Astrocyte (in vitro differentiated cells and primary cell): ENCODE measurements around the gene NUDT21. TPM values are rescaled to one million over a fixed set of nuclear protein-coding genes. Genes with fewer than 3 reads are reported as not detected.

ENCODE experiments used
- DNase-seq: peaks from one replicate; pipeline ENCODE4 v3.0.0-alpha.2; 2010; ENCODE audit warnings: low read depth
- FAIRE-seq: peaks from 2 replicates; lab custom pipeline; 2011; peaks lifted over from hg19 to GRCh38; lab: Jason Lieb, UNC
- H2AFZ ChIP-seq: 2 replicates; pipeline ENCODE4 v1.6.0; 2012; ENCODE audit warnings: low read depth, low read length, inconsistent platforms
- H3K27ac ChIP-seq: 2 replicates; pipeline ENCODE4 v1.5.1; 2011; ENCODE audit warnings: low read depth, low read length, inconsistent platforms
- H3K27me3 ChIP-seq: 2 replicates; pipeline ENCODE4 v1.6.0; 2011; ENCODE audit warnings: low read length, inconsistent platforms; ENCODE audit not compliant: insufficient read depth
- H3K36me3 ChIP-seq: 2 replicates; pipeline ENCODE4 v1.5.1; 2011; ENCODE audit warnings: low read length, inconsistent platforms; ENCODE audit not compliant: insufficient read depth
- H3K4me1 ChIP-seq: 2 replicates; pipeline ENCODE4 v1.5.1; 2011; ENCODE audit warnings: low read length, inconsistent platforms; ENCODE audit not compliant: insufficient read depth
- H3K4me2 ChIP-seq: 2 replicates; pipeline ENCODE4 v1.6.0; 2012; ENCODE audit warnings: low read length, inconsistent platforms
- H3K4me3 ChIP-seq: 2 replicates; pipeline ENCODE4 v1.5.1; 2011; ENCODE audit warnings: low read depth, mild to moderate bottlenecking, low read length, inconsistent platforms; ENCODE audit not compliant: insufficient read depth
- H3K79me2 ChIP-seq: 2 replicates; pipeline ENCODE4 v1.6.0; 2012; ENCODE audit warnings: mild to moderate bottlenecking, low read length, inconsistent platforms; ENCODE audit not compliant: insufficient read depth
- H3K9ac ChIP-seq: 2 replicates; pipeline ENCODE4 v1.6.0; 2012; ENCODE audit warnings: mild to moderate bottlenecking, low read length, inconsistent platforms
- H3K9me3 ChIP-seq: 2 replicates; pipeline ENCODE4 v1.5.1; 2012; ENCODE audit warnings: low read depth, mild to moderate bottlenecking, low read length, inconsistent platforms; ENCODE audit not compliant: insufficient read depth
- H4K20me1 ChIP-seq: 2 replicates; pipeline ENCODE4 v1.6.0; 2012; ENCODE audit warnings: low read length, inconsistent platforms; ENCODE audit not compliant: insufficient read depth
- H3K27ac Mint-ChIP-seq: one replicate; pipeline ENCODE4 v1.8.0; 2021; ENCODE audit warnings: mild to moderate bottlenecking, mixed read lengths; ENCODE audit not compliant: unreplicated experiment
- H3K27me3 Mint-ChIP-seq: one replicate; pipeline ENCODE4 v1.8.0; 2021; ENCODE audit warnings: low read depth, mixed read lengths; ENCODE audit not compliant: unreplicated experiment
- H3K36me3 Mint-ChIP-seq: one replicate; pipeline ENCODE4 v1.8.0; 2021; ENCODE audit warnings: low read depth, mixed read lengths; ENCODE audit not compliant: unreplicated experiment
- H3K4me1 Mint-ChIP-seq: one replicate; pipeline ENCODE4 v1.8.0; 2021; ENCODE audit warnings: low read depth, mixed read lengths; ENCODE audit not compliant: unreplicated experiment
- H3K4me3 Mint-ChIP-seq: one replicate; pipeline ENCODE4 v1.8.0; 2021; ENCODE audit warnings: mild to moderate bottlenecking, moderate library complexity, mixed read lengths; ENCODE audit not compliant: unreplicated experiment
- H3K9me3 Mint-ChIP-seq: one replicate; pipeline ENCODE4 v1.8.0; 2021; ENCODE audit warnings: mild to moderate bottlenecking, mixed read lengths; ENCODE audit not compliant: unreplicated experiment
- CTCF ChIP-seq: IDR thresholded peaks from 2 replicates; pipeline ENCODE4 v1.5.1; 2011; ENCODE audit warnings: low read depth, mild to moderate bottlenecking, inconsistent platforms, low read length, moderate library complexity; ENCODE audit not compliant: insufficient read depth
- EZH2 ChIP-seq: IDR thresholded peaks from 2 replicates; pipeline ENCODE4 v1.6.1; 2012; ENCODE audit warnings: mild to moderate bottlenecking, low read length, inconsistent platforms; ENCODE audit not compliant: insufficient read depth
- total RNA-seq: library from RNA; stranded (reverse); gene quantifications from 2 replicates; pipeline ENCODE4 v1.2.1, GENCODE V29; 2021

Gene NUDT21
- total RNA-seq, 1 donor from 2014 or later, result 86.0 TPM

DNA sequence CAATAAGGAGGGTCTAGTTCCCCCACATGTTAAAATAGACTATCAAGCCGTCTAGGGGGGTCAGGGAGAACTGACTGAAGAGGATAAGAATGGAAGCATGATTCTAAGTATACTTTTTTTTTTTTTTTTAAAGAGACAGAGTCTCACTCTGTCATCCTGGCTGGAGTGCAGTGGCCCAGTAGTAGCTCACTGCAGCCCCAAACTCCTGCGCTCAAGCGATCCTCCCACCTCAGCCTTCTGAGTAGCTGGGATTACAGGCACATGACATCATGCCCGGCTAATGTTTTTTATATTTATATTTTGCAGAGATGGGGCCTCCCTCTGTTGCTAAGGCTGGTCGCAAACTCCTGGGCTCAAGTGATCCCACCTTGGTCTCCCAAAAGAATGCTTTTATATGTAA, 40.0 kb downstream of the NUDT21 start:
- H2AFZ ChIP-seq, result no peak overlapping the region
- no peak for TF ChIP-seq CTCF
- TF ChIP-seq EZH2, result no peak
- no peaks in the 10 kb centered on the region for H3K9me3 ChIP-seq
- peaks cover 25% of the 10 kb centered on the region for H4K20me1 ChIP-seq
- H3K36me3 ChIP-seq, result peaks cover 23% of the 10 kb centered on the region
- peaks cover 26% of the 10 kb centered on the region for H3K79me2 ChIP-seq
- no peaks in the 10 kb centered on the region for H3K9me3 Mint-ChIP-seq
- H3K27me3 Mint-ChIP-seq, result no peaks in the 10 kb centered on the region
- FAIRE-seq, result no peak
- peaks cover 4% of the 10 kb centered on the region for H3K4me1 ChIP-seq
- DNase-seq, result no peak
- H3K36me3 Mint-ChIP-seq, result peaks cover 12% of the 10 kb centered on the region
- no peak overlapping the region for H3K27ac ChIP-seq
- no peak overlapping the region for H3K4me3 Mint-ChIP-seq
- no peaks in the 10 kb centered on the region for H3K27me3 ChIP-seq
- H3K27ac Mint-ChIP-seq, result no peak overlapping the region
- H3K9ac ChIP-seq, result no peak overlapping the region
- H3K4me2 ChIP-seq, result no peak overlapping the region
- H3K4me3 ChIP-seq, result no peak overlapping the region
- H3K4me1 Mint-ChIP-seq, result no peaks in the 10 kb centered on the region

GRCh38 chr16:56409195-56409594, 41.9 kb downstream of the NUDT21 start:
- H3K36me3 Mint-ChIP-seq, result peaks cover 12% of the 10 kb centered on the region
- H3K9me3 Mint-ChIP-seq, result no peaks in the 10 kb centered on the region
- Histone ChIP-seq H4K20me1 (peaks cover 8% of the 10 kb centered on the region), H3K27me3 (no peaks in the 10 kb centered on the region), H3K4me2 (no peak overlapping the region), H3K9me3 (no peaks in the 10 kb centered on the region), H3K9ac (no peak overlapping the region), H2AFZ (no peak overlapping the region), H3K27ac (no peak overlapping the region), H3K36me3 (peaks cover 32% of the 10 kb centered on the region), H3K4me3 (no peak overlapping the region), H3K4me1 (peaks cover 4% of the 10 kb centered on the region), H3K79me2 (peaks cover 8% of the 10 kb centered on the region)
- FAIRE-seq (no peak), DNase-seq (no peak)
- H3K27ac Mint-ChIP-seq, result no peak overlapping the region
- no peaks in the 10 kb centered on the region for H3K27me3 Mint-ChIP-seq
- no peaks in the 10 kb centered on the region for H3K4me1 Mint-ChIP-seq
- TF ChIP-seq CTCF (no peak), EZH2 (no peak)
- no peak overlapping the region for H3K4me3 Mint-ChIP-seq

DNA sequence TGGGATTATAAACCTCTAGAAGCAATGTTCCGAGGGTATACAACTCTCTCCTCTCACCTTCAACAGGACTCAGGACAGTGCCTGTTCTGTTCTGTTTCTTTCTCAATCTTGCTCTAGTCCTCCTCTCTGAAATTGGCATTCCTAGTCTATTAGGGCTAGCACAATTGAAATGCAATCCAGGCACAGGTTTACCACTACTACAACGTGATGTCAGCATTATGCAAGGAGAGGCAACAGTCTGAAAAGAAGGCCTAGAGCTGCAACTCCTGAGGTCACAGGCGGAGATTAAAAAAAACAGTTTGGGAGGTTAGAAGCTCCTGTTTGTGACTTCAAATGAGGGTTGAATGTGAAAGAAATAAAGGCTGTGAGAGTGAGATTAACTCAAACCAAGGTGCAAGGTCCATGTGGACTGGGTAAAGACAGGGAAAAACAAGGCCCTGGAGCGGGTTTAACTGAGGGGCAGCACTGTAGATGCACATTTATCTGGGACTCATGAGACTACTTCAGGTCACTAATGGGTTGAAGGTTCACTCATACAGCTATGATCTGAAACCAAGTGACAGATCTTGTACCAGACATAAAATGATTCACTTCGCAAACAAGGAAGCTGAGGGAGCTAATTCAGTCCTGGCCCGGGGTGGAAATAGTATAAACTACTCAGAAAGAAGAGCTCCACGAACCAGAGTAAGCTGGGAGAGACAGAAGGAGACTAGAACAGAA, 42.6 kb downstream of the NUDT21 start:
- no peak overlapping the region for H3K27ac Mint-ChIP-seq
- peaks cover 4% of the 10 kb centered on the region for H3K4me1 ChIP-seq

More for the DNA sequence above, 42.6 kb downstream of the NUDT21 start:
- Histone ChIP-seq H3K27ac (no peak overlapping the region), H4K20me1 (peaks cover 7% of the 10 kb centered on the region), H3K79me2 (peaks cover 5% of the 10 kb centered on the region), H3K9me3 (no peaks in the 10 kb centered on the region), H3K4me2 (no peak overlapping the region), H3K36me3 (peaks cover 35% of the 10 kb centered on the region), H3K9ac (no peak overlapping the region), H3K27me3 (no peaks in the 10 kb centered on the region), H2AFZ (no peak overlapping the region), H3K4me3 (no peak overlapping the region)
- Mint-ChIP-seq H3K9me3 (no peaks in the 10 kb centered on the region), H3K4me1 (no peaks in the 10 kb centered on the region), H3K4me3 (no peak overlapping the region), H3K36me3 (peaks cover 12% of the 10 kb centered on the region), H3K27me3 (no peaks in the 10 kb centered on the region)
- DNase-seq, result no peak
- TF ChIP-seq EZH2 (no peak), CTCF (no peak)
- no peak for FAIRE-seq
